ENCODE data around the gene ANXA11.
"Not testable (repeated sequence)": the region's sequence is repeated elsewhere in the genome, so short reads cannot be mapped to it uniquely, and the experiment has no call there.

The ANXA11 gene

DNA sequence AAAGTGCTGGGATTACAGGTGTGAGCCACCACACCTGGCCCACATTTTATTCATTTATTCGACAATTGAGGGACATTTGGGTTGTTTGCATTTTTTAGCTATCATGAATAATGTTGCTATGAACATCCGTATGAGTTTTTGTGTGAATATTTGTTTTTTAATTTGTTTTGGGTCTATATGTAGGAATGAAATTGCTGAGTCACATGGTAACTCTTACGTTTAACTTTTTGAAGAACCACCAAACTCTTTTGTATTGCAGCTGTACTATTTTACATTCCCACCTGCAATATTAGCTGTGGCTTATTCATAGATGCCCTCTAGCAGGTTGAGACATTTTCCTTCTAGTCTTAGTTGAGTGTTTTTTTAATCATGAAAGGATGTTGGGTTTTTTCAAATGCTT, 58.4 kb downstream of the ANXA11 start:
- no peak for DNase-seq (ENCODE audit: low read depth, low spot score)

DNA sequence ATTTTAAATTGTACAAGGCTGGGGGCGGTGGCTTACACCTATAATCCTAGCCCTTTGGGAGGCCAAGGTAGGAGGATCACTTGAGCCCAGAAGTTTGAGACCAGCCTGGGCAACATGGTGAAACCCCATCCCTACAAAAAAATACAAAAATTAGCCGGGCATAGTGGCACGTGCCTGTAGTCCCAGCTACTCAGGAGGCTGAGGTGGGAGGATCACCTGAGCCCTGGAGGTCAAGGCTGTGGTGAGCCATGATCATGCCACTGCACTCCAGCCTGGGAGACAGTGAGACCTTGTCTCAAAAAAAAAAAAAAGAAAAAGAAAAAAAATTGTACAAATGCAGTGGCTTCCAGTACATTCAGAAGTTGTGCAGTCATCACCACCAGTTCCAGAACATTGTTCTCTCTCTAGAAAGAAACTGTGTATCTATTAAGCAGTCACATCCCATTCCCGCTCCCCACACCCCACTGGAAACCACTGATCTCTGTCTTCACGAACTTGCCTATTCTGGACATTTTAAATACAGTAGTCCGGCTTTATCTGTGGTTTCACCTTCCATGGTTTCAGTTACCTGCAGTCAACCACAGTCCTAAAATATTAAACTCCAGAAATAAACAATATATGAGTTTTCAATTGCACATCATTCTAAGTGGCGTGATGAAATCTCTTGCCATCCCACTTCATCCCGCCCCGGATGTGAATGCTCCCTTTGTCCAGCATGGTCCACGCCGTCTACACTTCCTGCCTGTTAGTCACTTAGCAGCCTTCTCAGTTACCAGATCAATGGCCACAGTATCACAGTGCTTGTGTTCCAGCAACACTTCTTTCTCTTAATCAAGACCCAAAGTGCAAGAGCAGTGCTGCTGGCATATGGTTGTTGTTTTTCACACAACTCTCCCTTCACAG, 59.7 kb downstream of the ANXA11 start:
- DNase-seq (ENCODE audit: low read depth, low spot score), result not testable (repeated sequence)

DNA sequence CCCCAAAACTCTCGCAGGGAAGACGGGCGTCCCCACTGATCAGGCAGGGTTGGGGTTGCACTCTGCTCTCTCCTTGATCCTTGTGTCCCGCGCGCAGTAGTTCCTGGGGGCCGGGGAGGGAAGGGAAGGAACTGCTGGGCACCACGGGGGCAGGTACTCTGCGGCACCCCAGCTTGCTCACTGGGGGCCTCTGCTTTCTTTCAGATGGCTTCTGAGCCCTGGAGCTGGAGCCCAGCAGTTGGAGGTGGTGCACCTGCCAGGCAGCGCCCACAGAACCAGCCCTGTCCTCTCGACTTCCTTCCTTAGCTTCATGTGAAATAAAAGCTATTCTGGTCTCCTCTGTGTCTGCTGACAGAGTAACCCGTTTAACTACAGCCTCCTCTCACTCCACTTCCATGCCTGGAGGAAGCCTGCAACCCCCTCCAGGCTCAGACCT, 60.6 kb downstream of the ANXA11 start:
- DNase-seq (ENCODE audit: low read depth, low spot score), result no peak

DNA sequence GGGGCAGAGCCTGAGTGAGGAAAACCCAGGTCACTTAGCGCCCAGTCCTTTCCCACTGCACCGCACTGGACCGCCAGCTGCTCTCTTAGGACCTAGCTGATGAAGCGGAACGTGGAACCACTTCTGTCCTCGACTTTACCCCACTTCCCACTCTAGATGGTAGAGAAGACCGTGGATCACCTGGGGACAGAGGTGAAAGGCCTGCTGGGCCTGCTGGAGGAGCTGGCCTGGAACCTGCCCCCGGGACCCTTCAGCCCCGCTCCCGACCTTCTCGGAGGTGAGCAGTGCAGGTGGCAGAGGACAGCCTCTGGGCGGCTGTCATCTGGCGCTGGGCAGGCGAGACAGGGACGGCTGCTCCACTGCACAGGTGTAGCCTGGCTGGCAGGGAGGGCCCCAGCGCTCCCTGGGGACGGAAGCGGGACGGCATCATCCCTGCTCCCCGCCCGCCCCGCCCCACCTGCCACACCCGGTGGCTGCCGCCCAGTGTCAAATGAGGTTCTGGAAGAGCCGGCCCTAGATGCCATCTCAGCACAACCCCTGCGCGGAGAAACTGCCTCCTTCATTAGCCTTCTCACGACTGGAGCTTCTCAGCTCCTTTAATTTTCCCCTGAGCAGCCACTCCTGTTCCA, 61.2 kb downstream of the ANXA11 start:
- DNase-seq (ENCODE audit: low read depth, low spot score), result no peak

GRCh38 chr10:80141696-80142460, 63.5 kb downstream of the ANXA11 start:
- DNase-seq (ENCODE audit: low read depth, low spot score), result no peak

- no peak for DNase-seq (ENCODE audit: low read depth, low spot score)
These were observed 65.1 kb downstream of the ANXA11 start for GRCh38 chr10:80140251-80140650.

DNA sequence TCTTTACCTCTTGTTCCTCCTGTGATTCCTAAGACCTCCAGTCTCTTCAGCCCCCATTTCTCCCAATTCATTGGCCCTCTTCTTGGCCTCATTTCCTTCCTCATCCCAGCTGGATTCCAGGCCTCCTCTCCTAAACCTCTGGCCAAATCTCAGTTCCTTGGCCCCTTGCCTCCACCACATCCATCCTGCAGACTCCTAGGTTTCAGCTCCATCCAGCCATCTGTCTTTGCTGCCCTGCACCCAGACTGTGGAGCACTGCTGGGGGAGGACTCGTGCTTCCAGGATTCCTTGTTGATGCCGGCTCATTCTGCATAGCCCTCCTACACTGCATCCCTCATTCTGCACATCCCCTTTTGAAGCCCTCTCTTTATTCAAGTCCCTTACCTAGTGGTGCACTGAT, 66.1 kb downstream of the ANXA11 start:
- DNase-seq (ENCODE audit: low read depth, low spot score), result no peak

DNA sequence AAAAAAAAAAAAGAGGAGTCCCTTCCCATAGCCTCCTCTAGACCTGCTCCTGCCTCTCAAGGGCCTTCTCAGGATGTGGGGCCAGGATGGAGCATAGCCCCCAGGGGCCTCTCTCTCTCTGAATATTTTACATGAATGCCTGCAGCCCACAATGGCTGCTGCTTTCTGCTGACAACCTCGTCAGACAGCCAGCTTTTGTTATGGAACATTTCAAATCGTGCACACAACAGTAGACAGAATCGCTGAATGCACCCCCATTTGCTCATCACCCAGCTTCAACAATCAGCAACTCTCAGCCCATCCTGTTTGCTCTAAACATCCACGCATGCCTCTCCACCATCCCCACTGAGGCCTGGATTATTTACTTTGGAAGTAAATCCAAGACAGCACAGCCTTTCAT, 67.4 kb downstream of the ANXA11 start:
- no peak for DNase-seq (ENCODE audit: low read depth, low spot score)

GRCh38 chr10:80137031-80137862, 68.1 kb downstream of the ANXA11 start:
- DNase-seq (ENCODE audit: low read depth, low spot score), result no peak

DNA sequence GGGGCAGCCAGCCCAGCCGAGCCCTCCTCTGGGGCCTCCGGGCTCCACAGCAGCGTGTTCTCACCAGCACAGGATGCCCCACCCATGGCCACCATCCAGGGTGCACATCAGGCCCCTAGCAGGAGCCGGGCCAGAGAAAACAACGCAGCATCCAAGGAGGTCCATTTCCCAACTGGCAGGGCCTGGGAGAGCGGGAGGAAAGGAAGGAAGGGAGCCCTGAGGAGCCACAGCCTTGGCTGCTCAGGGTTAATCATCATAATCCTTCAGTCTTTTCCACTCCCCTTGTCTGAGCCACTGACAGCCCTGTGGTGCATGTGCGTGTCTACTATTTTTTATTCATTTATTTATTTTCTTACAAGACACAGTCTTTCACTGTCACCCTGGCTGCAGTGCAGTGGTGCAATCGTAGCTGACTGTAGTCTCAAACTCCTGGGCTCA, 69.2 kb downstream of the ANXA11 start:
- DNase-seq (ENCODE audit: low read depth, low spot score), result no peak

DNA sequence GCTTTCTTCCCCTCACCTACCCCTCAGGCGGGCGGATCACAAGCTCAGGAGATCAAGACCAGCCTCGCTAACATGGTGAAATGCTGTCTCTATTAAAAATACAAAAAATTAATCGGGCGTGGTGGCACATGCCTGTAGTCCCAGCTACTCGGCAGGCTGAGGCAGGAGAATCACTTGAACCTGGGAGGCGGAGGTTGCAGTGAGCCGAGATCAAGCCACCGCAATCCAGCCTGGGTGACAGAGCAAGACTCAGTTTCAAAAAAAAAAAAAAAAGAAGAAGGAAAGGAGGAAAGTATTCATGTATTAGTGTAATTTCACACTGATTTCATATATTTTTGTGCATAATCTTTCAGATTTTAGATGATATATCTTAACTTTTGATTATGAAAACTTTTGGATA, 71.7 kb downstream of the ANXA11 start:
- not testable (repeated sequence) for DNase-seq (ENCODE audit: low read depth, low spot score)

GRCh38 chr10:80133206-80133605, 72.1 kb downstream of the ANXA11 start:
- DNase-seq (ENCODE audit: low read depth, low spot score), result no peak

- DNase-seq (ENCODE audit: low read depth, low spot score), result no peak
These were observed 72.8 kb downstream of the ANXA11 start, which contains the start of gene PLAC9 for GRCh38 chr10:80132299-80133139. TSS of gene PLAC9 (plus strand) at chr10:80132730. CDS start at chr10:80132763, 33 bp downstream.

DNA sequence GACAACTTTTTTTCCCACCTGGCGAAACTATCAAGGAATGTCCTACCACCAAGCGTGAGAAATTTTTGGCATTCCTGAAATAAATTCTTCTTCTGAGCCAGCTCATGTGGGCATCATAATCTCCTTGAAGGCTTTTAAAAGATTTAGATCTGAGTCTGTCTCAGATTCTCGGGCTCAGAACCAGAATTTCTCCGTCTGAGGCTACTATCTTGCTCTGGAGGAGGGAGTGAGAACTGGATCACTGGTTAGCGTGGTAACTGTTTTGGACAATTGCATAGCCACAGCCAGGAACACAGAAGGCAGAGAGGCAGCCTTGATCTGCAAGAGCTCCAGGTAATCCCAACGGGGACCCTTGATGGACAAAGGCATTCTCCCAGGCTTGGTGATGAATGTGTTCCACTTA, 73.8 kb downstream of the ANXA11 start:
- DNase-seq (ENCODE audit: low read depth, low spot score), result no peak

DNA sequence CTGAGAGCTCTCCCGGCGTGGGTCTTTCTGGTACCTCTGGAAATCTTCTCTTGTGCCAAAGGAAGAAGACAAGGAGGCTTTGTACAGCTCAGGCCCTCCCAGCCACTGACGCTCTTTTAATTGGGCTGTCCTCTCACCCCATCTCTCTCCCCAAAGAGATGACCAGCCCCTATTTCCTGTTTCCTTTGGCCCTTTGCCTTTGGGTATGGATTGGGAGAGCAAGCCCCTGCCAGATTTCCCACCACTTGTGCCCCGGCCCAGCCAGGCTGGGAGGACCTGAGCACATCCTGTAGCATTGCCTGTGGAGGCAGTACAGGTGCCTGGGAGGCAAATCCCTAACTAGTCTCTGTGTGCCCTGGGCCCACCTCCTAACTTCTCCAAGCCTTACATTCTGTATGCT, 78.5 kb downstream of the ANXA11 start:
- no peak for DNase-seq (ENCODE audit: low read depth, low spot score)

DNA sequence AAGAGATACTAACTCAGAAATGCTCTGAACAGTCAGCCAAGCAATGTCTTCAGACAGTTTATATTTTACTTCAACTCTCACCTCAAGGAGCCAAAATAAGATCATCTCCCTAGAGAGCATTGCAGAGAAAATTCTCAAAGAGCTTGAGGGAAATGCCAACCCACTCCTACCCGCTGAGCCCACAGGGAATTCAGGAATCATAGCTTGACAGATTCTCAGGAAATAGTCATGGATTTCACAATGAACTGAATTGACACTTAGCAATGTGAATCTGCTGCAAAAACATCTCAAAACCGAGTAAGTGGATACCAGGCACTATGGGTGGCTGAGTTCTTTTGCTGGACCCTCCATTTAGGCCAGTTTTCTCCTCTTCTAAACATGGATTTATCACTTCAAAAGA, 82.6 kb downstream of the ANXA11 start:
- DNase-seq (ENCODE audit: low read depth, low spot score), result no peak

DNA sequence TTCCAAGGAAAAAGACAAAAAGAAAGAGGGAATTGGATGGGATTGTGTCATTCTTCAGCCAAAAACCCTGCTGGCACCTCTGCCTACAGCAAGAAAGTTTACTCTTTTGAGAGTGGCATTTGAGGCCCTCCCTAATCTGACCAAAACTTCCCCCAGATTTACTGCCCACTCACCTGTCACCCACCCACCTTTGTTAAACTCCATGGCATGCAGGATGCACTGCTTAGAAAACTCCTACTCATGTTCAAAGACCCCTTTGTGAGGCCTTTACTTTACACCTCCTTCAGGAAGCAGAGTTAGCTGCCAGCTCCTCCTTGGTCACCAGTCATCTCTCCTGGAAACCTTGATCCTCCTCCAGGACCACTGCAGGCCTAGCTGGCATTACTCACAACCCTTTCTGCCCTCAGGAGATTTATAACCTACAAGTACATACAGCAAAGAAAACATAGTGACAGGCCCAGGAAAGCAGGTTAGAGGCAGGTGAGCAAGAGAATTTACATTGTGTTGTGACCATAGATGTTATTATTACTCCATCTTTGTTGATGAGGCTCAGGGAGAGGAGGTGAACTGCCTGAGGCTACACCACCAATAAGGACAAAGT, 83.1 kb downstream of the ANXA11 start:
- DNase-seq (ENCODE audit: low read depth, low spot score), result no peak

GRCh38 chr10:80118669-80119068, 86.7 kb downstream of the ANXA11 start:
- no peak for DNase-seq (ENCODE audit: low read depth, low spot score)

DNA sequence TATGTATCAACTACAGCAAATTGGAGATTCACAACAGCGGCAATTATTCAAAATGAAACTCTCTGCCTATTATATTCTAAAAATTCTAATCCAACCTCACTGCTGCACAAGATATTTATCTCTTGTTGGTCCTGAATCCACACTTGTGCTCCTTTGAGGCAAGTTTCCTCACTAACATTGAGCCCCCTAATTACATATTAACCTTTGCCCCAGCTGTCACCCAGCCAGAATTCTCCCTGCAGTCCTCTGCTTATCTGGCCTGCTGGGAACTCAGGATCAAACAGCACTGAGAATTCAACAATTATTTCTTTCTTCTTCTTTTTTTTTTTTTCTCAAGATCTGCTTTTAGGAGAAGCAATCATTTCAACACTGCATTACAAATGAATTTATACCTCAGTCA, 94.4 kb downstream of the ANXA11 start:
- DNase-seq (ENCODE audit: low read depth, low spot score), result no peak
